WTC11 (cell line): Measurements from ENCODE around the gene FSHR. TPM values are rescaled to one million over a fixed set of nuclear protein-coding genes. Genes with fewer than 3 reads are reported as not detected.

Source experiments
- ATAC-seq: fragments of 200-7000 bp; cut with Tn5 transposase; 2 replicates; pipeline ENCODE4 v1.10.0; 2021; ENCODE audit warnings: mild to moderate bottlenecking, moderate library complexity
- CTCF ChIA-PET: fragments of 300-600 bp; sonication (Branson Sonifier 250); formaldehyde crosslinking; loops from one replicate; lab custom pipeline; 2021; ENCODE audit warnings: antibody characterized with exemption; lab: Charles Lee
- POLR2A ChIA-PET: fragments of 350-600 bp; sonication (Branson Sonifier 250); formaldehyde crosslinking; loops from one replicate; lab custom pipeline; 2021; ENCODE audit warnings: antibody characterized with exemption; lab: Charles Lee
- DNase-seq: peaks from one replicate; pipeline ENCODE4 v3.0.0; 2021; ENCODE audit warnings: low spot score
- H3K27ac Mint-ChIP-seq: 2 replicates; pipeline ENCODE4 v1.8.0; 2021; ENCODE audit warnings: mixed read lengths
- H3K27me3 Mint-ChIP-seq: 2 replicates; pipeline ENCODE4 v1.8.0; 2021; ENCODE audit warnings: low read depth, mild to moderate bottlenecking, moderate library complexity, mixed read lengths
- H3K36me3 Mint-ChIP-seq: 2 replicates; pipeline ENCODE4 v1.8.0; 2021; ENCODE audit warnings: mixed read lengths
- H3K4me1 Mint-ChIP-seq: 2 replicates; pipeline ENCODE4 v1.8.0; 2022; ENCODE audit warnings: mixed read lengths
- H3K4me3 Mint-ChIP-seq: 2 replicates; pipeline ENCODE4 v1.8.0; 2021; ENCODE audit warnings: mild to moderate bottlenecking, moderate library complexity, mixed read lengths
- H3K9me3 Mint-ChIP-seq: 2 replicates; pipeline ENCODE4 v1.8.0; 2021; ENCODE audit warnings: mixed read lengths
- EMX1 ChIP-seq: fragments of 250-450 bp; sonication (Bioruptor Pico); IDR thresholded peaks from 2 replicates; pipeline ENCODE4 v1.8.0; 2021; ENCODE audit warnings: mild to moderate bottlenecking
- ETV6 ChIP-seq: sonication (generic); formaldehyde crosslinking; IDR thresholded peaks from 2 replicates; pipeline ENCODE4 v1.8.1; 2022; ENCODE audit warnings: mild to moderate bottlenecking, missing genetic modification reagents
- GTF2I ChIP-seq: fragments of 250-450 bp; sonication (Bioruptor Pico); conservative IDR thresholded peaks from 2 replicates; pipeline ENCODE4 v1.4.0; 2021; ENCODE audit warnings: mild to moderate bottlenecking
- MYBL2 ChIP-seq: sonication (generic); formaldehyde crosslinking; IDR thresholded peaks from 2 replicates; pipeline ENCODE4 v1.8.1; 2023; ENCODE audit warnings: mild to moderate bottlenecking, moderate library complexity, missing genetic modification reagents
- NFATC4 ChIP-seq: fragments of 250-450 bp; sonication (Bioruptor Pico); IDR thresholded peaks from 2 replicates; pipeline ENCODE4 v1.9.0; 2021; ENCODE audit warnings: mild to moderate bottlenecking
- NR2C2 ChIP-seq: sonication (generic); formaldehyde crosslinking; IDR thresholded peaks from 2 replicates; pipeline ENCODE4 v1.8.0; 2022; ENCODE audit warnings: mild to moderate bottlenecking, missing genetic modification reagents
- NR3C1 ChIP-seq: sonication (generic); formaldehyde crosslinking; conservative IDR thresholded peaks from 2 replicates; pipeline ENCODE4 v1.8.1; 2023; ENCODE audit warnings: low read depth, mild to moderate bottlenecking, missing genetic modification reagents
- PRRX2 ChIP-seq: fragments of 250-450 bp; sonication (Bioruptor Pico); IDR thresholded peaks from 2 replicates; pipeline ENCODE4 v1.8.0; 2021; ENCODE audit warnings: mild to moderate bottlenecking
- RORB ChIP-seq: fragments of 250-450 bp; sonication (Bioruptor Pico); IDR thresholded peaks from 2 replicates; pipeline ENCODE4 v1.9.0; 2021; ENCODE audit warnings: mild to moderate bottlenecking
- SMAD4 ChIP-seq: sonication (generic); formaldehyde crosslinking; IDR thresholded peaks from 2 replicates; pipeline ENCODE4 v1.8.0; 2022; ENCODE audit warnings: mild to moderate bottlenecking, missing genetic modification reagents
- SOX15 ChIP-seq: fragments of 250-450 bp; sonication (Bioruptor Pico); IDR thresholded peaks from 2 replicates; pipeline ENCODE4 v1.9.0; 2021; ENCODE audit warnings: mild to moderate bottlenecking
- TEAD4 ChIP-seq: sonication (generic); formaldehyde crosslinking; IDR thresholded peaks from 2 replicates; pipeline ENCODE4 v1.8.0; 2022; ENCODE audit warnings: mild to moderate bottlenecking, missing genetic modification reagents
- ZNF138 ChIP-seq: sonication (generic); formaldehyde crosslinking; conservative IDR thresholded peaks from 2 replicates; pipeline ENCODE4 v1.8.1; 2022; ENCODE audit warnings: mild to moderate bottlenecking, moderate library complexity, missing genetic modification reagents
- ZNF232 ChIP-seq: sonication (generic); formaldehyde crosslinking; IDR thresholded peaks from 2 replicates; pipeline ENCODE4 v1.8.0; 2022; ENCODE audit warnings: mild to moderate bottlenecking, missing genetic modification reagents
- ZNF317 ChIP-seq: sonication (generic); formaldehyde crosslinking; IDR thresholded peaks from 2 replicates; pipeline ENCODE4 v1.8.1; 2023; ENCODE audit warnings: low read depth, mild to moderate bottlenecking, moderate library complexity, missing genetic modification reagents, borderline replicate concordance
- ZNF416 ChIP-seq: fragments of 250-450 bp; sonication (Bioruptor Pico); IDR thresholded peaks from 2 replicates; pipeline ENCODE4 v1.9.0; 2021; ENCODE audit warnings: mild to moderate bottlenecking, inconsistent platforms
- ZNF423 ChIP-seq: fragments of 250-450 bp; sonication (Bioruptor Pico); IDR thresholded peaks from 2 replicates; pipeline ENCODE4 v2.1.2; 2022; ENCODE audit warnings: mild to moderate bottlenecking, moderate library complexity
- total RNA-seq: library from RNA; stranded (reverse); gene quantifications from 3 replicates; pipeline ENCODE4 v1.2.3, GENCODE V29; 2021
- TF ChIP-seq, protein P1 (sequence below): sonication (generic); formaldehyde crosslinking; IDR thresholded peaks from 2 replicates; pipeline ENCODE4 v1.8.1; 2022; ENCODE audit warnings: mild to moderate bottlenecking, moderate library complexity, missing genetic modification reagents
- TF ChIP-seq, protein P2 (sequence below): sonication (generic); formaldehyde crosslinking; IDR thresholded peaks from 2 replicates; pipeline ENCODE4 v1.8.1; 2022; ENCODE audit warnings: mild to moderate bottlenecking, missing genetic modification reagents, moderate library complexity, borderline replicate concordance
- TF ChIP-seq, protein P3 (sequence below): sonication (generic); formaldehyde crosslinking; IDR thresholded peaks from 2 replicates; pipeline ENCODE4 v1.8.1; 2022; ENCODE audit warnings: low read depth, mild to moderate bottlenecking, moderate library complexity, missing genetic modification reagents, borderline replicate concordance
- TF ChIP-seq, protein P4 (sequence below): sonication (generic); formaldehyde crosslinking; IDR thresholded peaks from 2 replicates; pipeline ENCODE4 v1.8.0; 2023; ENCODE audit warnings: missing genetic modification reagents
- TF ChIP-seq, protein P5 (sequence below): fragments of 250-450 bp; sonication (Bioruptor Pico); IDR thresholded peaks from 2 replicates; pipeline ENCODE4 v1.9.0; 2021; ENCODE audit warnings: mild to moderate bottlenecking, borderline replicate concordance
- TF ChIP-seq, protein P6 (sequence below): sonication (generic); formaldehyde crosslinking; IDR thresholded peaks from 2 replicates; pipeline ENCODE4 v1.8.1; 2023; ENCODE audit warnings: mild to moderate bottlenecking, missing genetic modification reagents

Gene FSHR
- total RNA-seq, 1 experiment from 2014 or later = not detected

DNA sequence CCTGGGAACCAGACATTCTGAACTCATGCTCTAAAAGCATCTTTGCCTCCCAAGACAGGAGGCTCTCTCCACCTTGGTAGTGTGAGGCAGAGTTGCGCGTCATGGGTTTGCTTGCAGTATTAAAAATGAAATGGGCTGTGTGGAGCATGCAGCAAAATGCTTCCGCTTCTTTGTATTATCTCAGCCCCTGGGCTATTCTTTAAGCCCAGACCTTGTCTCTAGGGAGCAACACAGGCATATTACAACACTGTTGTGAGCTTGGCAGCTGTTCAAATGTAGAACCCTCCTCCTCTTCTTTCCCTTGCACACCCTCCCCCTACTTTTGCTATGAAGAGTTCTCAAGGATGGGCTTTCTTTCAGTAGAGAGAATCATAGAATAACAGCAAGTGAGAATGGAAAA lies 213.7 kb downstream of the FSHR start (continued):
- TF ChIP-seq NR2C2 (CRISPR knock-in tag) = no peak
- TF ChIP-seq, protein P1, sequence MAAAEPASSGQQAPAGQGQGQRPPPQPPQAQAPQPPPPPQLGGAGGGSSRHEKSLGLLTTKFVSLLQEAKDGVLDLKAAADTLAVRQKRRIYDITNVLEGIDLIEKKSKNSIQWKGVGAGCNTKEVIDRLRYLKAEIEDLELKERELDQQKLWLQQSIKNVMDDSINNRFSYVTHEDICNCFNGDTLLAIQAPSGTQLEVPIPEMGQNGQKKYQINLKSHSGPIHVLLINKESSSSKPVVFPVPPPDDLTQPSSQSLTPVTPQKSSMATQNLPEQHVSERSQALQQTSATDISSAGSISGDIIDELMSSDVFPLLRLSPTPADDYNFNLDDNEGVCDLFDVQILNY (CRISPR knock-in tag) = no peak

DNA sequence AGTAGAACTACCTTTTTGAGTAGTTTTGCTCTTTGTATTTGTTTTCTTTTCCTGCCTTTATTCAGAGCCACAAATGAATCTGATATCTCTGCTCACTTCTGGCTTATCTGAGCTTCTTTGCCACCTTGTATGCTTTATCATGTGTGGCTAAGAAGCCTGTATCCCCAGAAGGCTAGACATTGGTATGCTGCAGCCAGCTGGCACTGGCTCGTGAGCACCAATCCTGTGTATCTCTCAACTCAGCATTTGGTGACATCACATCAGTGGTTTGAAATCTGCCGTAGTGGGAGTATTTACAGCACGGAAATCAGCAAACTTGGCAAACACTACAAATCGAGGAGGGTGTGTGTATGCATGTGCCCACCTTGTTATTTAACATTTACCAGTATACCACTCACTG lies 215.1 kb downstream of the FSHR start:
- POLR2A ChIA-PET = no interaction called here
- H3K4me1 Mint-ChIP-seq = peaks cover 6% of the 10 kb centered on the region

DNA sequence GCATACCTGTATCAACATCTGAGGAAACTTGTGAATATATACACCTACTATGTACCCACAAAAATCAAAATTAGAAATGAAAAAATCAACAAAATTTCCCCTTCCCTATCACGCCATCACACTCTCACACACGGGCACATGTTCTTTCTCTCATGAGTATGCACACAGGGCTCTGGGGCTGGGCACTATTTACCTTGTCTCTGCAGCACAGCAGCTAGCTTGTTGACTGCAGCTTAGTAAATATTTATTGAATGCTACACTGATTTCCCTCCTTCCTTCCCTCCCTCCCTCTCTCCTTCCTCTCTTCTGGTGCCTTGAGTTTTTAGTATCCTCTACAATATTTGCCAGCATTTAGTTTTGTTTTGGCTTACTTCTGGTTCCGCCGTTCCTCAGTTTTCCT lies 216.1 kb downstream of the FSHR start:
- ATAC-seq (no peak), DNase-seq (no peak)
- Mint-ChIP-seq H3K4me1 (peaks cover 6% of the 10 kb centered on the region), H3K36me3 (no peaks in the 10 kb centered on the region), H3K27me3 (no peaks in the 10 kb centered on the region), H3K27ac (no peak overlapping the region), H3K4me3 (no peak overlapping the region), H3K9me3 (0 out of 2 replicates have a peak, but pooled peaks cover 6% of the 10 kb centered on the region)
- ChIA-PET POLR2A (interaction anchor here (0.5 kb wide), 1 partner anchor 695 kb away, joined by 3 read pairs; no protein-coding TSS in a partner anchor), CTCF (no interaction called here)
- no peak for TF ChIP-seq TEAD4 (CRISPR knock-in tag)
- TF ChIP-seq, protein P2, sequence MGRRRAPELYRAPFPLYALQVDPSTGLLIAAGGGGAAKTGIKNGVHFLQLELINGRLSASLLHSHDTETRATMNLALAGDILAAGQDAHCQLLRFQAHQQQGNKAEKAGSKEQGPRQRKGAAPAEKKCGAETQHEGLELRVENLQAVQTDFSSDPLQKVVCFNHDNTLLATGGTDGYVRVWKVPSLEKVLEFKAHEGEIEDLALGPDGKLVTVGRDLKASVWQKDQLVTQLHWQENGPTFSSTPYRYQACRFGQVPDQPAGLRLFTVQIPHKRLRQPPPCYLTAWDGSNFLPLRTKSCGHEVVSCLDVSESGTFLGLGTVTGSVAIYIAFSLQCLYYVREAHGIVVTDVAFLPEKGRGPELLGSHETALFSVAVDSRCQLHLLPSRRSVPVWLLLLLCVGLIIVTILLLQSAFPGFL = no peak
- no peak for TF ChIP-seq PRRX2 (CRISPR knock-in tag)
- TF ChIP-seq NFATC4 (CRISPR knock-in tag) = no peak
- TF ChIP-seq, protein P3, sequence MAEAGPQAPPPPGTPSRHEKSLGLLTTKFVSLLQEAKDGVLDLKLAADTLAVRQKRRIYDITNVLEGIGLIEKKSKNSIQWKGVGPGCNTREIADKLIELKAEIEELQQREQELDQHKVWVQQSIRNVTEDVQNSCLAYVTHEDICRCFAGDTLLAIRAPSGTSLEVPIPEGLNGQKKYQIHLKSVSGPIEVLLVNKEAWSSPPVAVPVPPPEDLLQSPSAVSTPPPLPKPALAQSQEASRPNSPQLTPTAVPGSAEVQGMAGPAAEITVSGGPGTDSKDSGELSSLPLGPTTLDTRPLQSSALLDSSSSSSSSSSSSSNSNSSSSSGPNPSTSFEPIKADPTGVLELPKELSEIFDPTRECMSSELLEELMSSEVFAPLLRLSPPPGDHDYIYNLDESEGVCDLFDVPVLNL (CRISPR knock-in tag) = no peak
- TF ChIP-seq, protein P4, sequence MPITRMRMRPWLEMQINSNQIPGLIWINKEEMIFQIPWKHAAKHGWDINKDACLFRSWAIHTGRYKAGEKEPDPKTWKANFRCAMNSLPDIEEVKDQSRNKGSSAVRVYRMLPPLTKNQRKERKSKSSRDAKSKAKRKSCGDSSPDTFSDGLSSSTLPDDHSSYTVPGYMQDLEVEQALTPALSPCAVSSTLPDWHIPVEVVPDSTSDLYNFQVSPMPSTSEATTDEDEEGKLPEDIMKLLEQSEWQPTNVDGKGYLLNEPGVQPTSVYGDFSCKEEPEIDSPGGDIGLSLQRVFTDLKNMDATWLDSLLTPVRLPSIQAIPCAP (CRISPR knock-in tag) = no peak
- no peak for TF ChIP-seq SMAD4 (CRISPR knock-in tag)
- no peak for TF ChIP-seq ZNF423 (CRISPR knock-in tag)
- no peak for TF ChIP-seq GTF2I (CRISPR knock-in tag)
- TF ChIP-seq ZNF232 (CRISPR knock-in tag) = no peak
- no peak for TF ChIP-seq MYBL2 (CRISPR knock-in tag)
- no peak for TF ChIP-seq ZNF416 (CRISPR knock-in tag)
- no peak for TF ChIP-seq ETV6 (CRISPR knock-in tag)

More for the DNA sequence above, 215.1 kb downstream of the FSHR start:
- no peaks in the 10 kb centered on the region for H3K27me3 Mint-ChIP-seq
- no peak overlapping the region for H3K4me3 Mint-ChIP-seq
- 0 out of 2 replicates have a peak, but pooled peaks cover 6% of the 10 kb centered on the region for H3K9me3 Mint-ChIP-seq
- no peak overlapping the region for H3K27ac Mint-ChIP-seq
- TF ChIP-seq ZNF138 (CRISPR knock-in tag) (no peak), ZNF317 (CRISPR knock-in tag) (no peak), EMX1 (CRISPR knock-in tag) (no peak), SOX15 (CRISPR knock-in tag) (no peak), NR3C1 (CRISPR knock-in tag) (no peak), RORB (no peak)
- TF ChIP-seq, protein P5, sequence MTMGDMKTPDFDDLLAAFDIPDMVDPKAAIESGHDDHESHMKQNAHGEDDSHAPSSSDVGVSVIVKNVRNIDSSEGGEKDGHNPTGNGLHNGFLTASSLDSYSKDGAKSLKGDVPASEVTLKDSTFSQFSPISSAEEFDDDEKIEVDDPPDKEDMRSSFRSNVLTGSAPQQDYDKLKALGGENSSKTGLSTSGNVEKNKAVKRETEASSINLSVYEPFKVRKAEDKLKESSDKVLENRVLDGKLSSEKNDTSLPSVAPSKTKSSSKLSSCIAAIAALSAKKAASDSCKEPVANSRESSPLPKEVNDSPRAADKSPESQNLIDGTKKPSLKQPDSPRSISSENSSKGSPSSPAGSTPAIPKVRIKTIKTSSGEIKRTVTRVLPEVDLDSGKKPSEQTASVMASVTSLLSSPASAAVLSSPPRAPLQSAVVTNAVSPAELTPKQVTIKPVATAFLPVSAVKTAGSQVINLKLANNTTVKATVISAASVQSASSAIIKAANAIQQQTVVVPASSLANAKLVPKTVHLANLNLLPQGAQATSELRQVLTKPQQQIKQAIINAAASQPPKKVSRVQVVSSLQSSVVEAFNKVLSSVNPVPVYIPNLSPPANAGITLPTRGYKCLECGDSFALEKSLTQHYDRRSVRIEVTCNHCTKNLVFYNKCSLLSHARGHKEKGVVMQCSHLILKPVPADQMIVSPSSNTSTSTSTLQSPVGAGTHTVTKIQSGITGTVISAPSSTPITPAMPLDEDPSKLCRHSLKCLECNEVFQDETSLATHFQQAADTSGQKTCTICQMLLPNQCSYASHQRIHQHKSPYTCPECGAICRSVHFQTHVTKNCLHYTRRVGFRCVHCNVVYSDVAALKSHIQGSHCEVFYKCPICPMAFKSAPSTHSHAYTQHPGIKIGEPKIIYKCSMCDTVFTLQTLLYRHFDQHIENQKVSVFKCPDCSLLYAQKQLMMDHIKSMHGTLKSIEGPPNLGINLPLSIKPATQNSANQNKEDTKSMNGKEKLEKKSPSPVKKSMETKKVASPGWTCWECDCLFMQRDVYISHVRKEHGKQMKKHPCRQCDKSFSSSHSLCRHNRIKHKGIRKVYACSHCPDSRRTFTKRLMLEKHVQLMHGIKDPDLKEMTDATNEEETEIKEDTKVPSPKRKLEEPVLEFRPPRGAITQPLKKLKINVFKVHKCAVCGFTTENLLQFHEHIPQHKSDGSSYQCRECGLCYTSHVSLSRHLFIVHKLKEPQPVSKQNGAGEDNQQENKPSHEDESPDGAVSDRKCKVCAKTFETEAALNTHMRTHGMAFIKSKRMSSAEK (CRISPR knock-in tag) = no peak
- TF ChIP-seq, protein P6, sequence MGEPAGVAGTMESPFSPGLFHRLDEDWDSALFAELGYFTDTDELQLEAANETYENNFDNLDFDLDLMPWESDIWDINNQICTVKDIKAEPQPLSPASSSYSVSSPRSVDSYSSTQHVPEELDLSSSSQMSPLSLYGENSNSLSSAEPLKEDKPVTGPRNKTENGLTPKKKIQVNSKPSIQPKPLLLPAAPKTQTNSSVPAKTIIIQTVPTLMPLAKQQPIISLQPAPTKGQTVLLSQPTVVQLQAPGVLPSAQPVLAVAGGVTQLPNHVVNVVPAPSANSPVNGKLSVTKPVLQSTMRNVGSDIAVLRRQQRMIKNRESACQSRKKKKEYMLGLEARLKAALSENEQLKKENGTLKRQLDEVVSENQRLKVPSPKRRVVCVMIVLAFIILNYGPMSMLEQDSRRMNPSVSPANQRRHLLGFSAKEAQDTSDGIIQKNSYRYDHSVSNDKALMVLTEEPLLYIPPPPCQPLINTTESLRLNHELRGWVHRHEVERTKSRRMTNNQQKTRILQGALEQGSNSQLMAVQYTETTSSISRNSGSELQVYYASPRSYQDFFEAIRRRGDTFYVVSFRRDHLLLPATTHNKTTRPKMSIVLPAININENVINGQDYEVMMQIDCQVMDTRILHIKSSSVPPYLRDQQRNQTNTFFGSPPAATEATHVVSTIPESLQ (CRISPR knock-in tag) = no peak
- ATAC-seq (no peak), DNase-seq (no peak)
- H3K36me3 Mint-ChIP-seq = no peaks in the 10 kb centered on the region
- CTCF ChIA-PET = no interaction called here
